OCI-LY7 (cell line): ENCODE data around the gene PRPF40A. TPM values are rescaled to one million over a fixed set of nuclear protein-coding genes. Genes with fewer than 3 reads are reported as not detected.
A peak's percentile ranks its signal among the peaks of the same experiment; 100 is the strongest.

Experiments
- BruUV-seq: library from RNA; stranded (reverse); fragments of 400-500 nt; replicated peaks from 2 replicates; lab custom pipeline; 2021; lab: Mats Ljungman, UMichigan
- CTCF ChIA-PET: fragments of 300-600 bp; sonication (Branson Sonifier 250); formaldehyde crosslinking; loops from one replicate; lab custom pipeline; 2022; ENCODE audit warnings: antibody characterized with exemption; ENCODE audit not compliant: unreplicated experiment; lab: Charles Lee
- POLR2A ChIA-PET: fragments of 300-600 bp; sonication (Branson Sonifier 250); formaldehyde crosslinking; loops from one replicate; lab custom pipeline; 2022; ENCODE audit warnings: antibody characterized with exemption; lab: Charles Lee
- DNase-seq: peaks from one replicate; pipeline ENCODE4 v3.0.0-alpha.2; 2015; ENCODE audit warnings: low spot score
- H2AFZ ChIP-seq: fragments of 200-600 bp; sonication (generic), shearing (Covaris generic); 2 replicates; pipeline ENCODE4 v1.6.1; 2014; ENCODE audit warnings: mild to moderate bottlenecking, antibody characterized with exemption, low read length, moderate library complexity
- H3K27ac ChIP-seq: fragments of 200-600 bp; sonication (generic); 2 replicates; pipeline ENCODE4 v1.5.1; 2014; ENCODE audit warnings: mixed run types, low read depth, mild to moderate bottlenecking, moderate library complexity, low read length, inconsistent platforms; ENCODE audit not compliant: poor library complexity, severe bottlenecking
- H3K36me3 ChIP-seq: fragments of 200-600 bp; sonication (generic); 2 replicates; pipeline ENCODE4 v1.6.1; 2014; ENCODE audit warnings: mild to moderate bottlenecking, antibody characterized with exemption, low read length, moderate library complexity, mixed read lengths; ENCODE audit not compliant: insufficient read depth
- H3K4me1 ChIP-seq: fragments of 200-600 bp; sonication (generic); 2 replicates; pipeline ENCODE4 v1.5.1; 2014; ENCODE audit warnings: mild to moderate bottlenecking, low read length; ENCODE audit not compliant: insufficient read depth, poor library complexity, severe bottlenecking
- H3K4me2 ChIP-seq: fragments of 200-600 bp; sonication (generic); 2 replicates; pipeline ENCODE4 v1.6.1; 2014; ENCODE audit warnings: mild to moderate bottlenecking, low read length
- H3K4me3 ChIP-seq: fragments of 200-600 bp; sonication (generic); 2 replicates; pipeline ENCODE4 v1.5.1; 2014; ENCODE audit warnings: mild to moderate bottlenecking, low read depth, low read length; ENCODE audit not compliant: poor library complexity, severe bottlenecking
- H3K79me2 ChIP-seq: fragments of 200-600 bp; sonication (generic); 2 replicates; pipeline ENCODE4 v1.6.1; 2016; ENCODE audit warnings: low read depth, mild to moderate bottlenecking, low read length, moderate library complexity, mixed read lengths; ENCODE audit not compliant: insufficient read depth
- H3K9me2 ChIP-seq: fragments of 200-600 bp; sonication (generic); 2 replicates; pipeline ENCODE4 v1.6.1; 2016; ENCODE audit warnings: mild to moderate bottlenecking, low read length, mixed read lengths; ENCODE audit not compliant: insufficient read depth
- H3K9me3 ChIP-seq: fragments of 200-600 bp; sonication (generic); 2 replicates; pipeline ENCODE4 v1.6.1; 2014; ENCODE audit warnings: mild to moderate bottlenecking, mixed run types, low read length, mixed read lengths
- H4K20me1 ChIP-seq: fragments of 200-600 bp; sonication (generic); 2 replicates; pipeline ENCODE4 v1.6.1; 2014; ENCODE audit warnings: mild to moderate bottlenecking, antibody characterized with exemption, low read length, moderate library complexity, mixed read lengths; ENCODE audit not compliant: insufficient read depth
- EZH2phosphoT487 ChIP-seq: fragments of 200-600 bp; sonication (generic); IDR thresholded peaks from 2 replicates; pipeline ENCODE4 v1.6.1; 2018; ENCODE audit warnings: low read depth, borderline replicate concordance, mild to moderate bottlenecking, mixed run types, antibody characterized with exemption, low read length, moderate library complexity, mixed read lengths
- intact Hi-C: fragments of 100-400 bp; cut with micrococcal nuclease; formaldehyde crosslinking; loops from one replicate; pipeline ENCODE4 v1.10.0; 2022; ENCODE audit not compliant: unreplicated experiment
- total RNA-seq, 2 experiments: library from RNA; depleted of rRNA in 1 of 2; stranded (reverse); fragments of >200 nt in 1 of 2; shearing (Covaris generic) in 1 of 2; gene quantifications; 2 replicates each; pipeline ENCODE4 v1.2.3, GENCODE V29; 2014 to 2022
- TF ChIP-seq, protein P1 (sequence below): fragments of 200-600 bp; sonication (generic); conservative IDR thresholded peaks from 2 replicates; pipeline ENCODE4 v1.5.1; 2014; ENCODE audit warnings: mild to moderate bottlenecking, antibody characterized with exemption, low read length, moderate library complexity, mixed read lengths

The PRPF40A gene
- total RNA-seq, 2 experiments from 2014 or later: 156 to 177 TPM

DNA sequence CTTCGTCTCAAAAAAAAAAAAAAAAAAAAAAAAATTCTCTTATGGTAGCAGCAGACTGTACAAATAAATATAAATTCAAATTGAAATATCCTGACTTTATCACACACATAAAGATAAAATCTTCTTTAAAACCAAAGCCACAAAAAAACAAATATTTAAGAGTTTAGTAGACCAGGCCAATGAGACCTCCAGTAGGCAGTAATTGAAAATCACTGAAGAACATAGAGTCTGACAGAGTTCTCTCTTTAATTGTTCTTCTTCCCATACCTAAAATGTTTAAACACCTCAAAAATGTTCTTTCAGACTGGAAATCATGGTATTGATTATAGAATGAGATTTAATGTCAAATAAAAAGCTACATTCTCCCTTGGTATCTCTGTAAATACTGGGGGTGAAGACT is 20.8 kb downstream of the PRPF40A start:
- Histone ChIP-seq H2AFZ (no peak overlapping the region), H3K4me3 (no peak overlapping the region), H3K4me2 (no peak overlapping the region), H4K20me1 (peaks cover 20% of the 10 kb centered on the region; the same call in 1 of the 2 replicates), H3K9me2 (no peaks in the 10 kb centered on the region), H3K9me3 (no peaks in the 10 kb centered on the region), H3K79me2 (peaks cover 89% of the 10 kb centered on the region), H3K36me3 (peaks cover 97% of the 10 kb centered on the region), H3K4me1 (peaks cover 10% of the 10 kb centered on the region), H3K27ac (no peak overlapping the region)
- no peak for TF ChIP-seq EZH2phosphoT487
- TF ChIP-seq, protein P1, sequence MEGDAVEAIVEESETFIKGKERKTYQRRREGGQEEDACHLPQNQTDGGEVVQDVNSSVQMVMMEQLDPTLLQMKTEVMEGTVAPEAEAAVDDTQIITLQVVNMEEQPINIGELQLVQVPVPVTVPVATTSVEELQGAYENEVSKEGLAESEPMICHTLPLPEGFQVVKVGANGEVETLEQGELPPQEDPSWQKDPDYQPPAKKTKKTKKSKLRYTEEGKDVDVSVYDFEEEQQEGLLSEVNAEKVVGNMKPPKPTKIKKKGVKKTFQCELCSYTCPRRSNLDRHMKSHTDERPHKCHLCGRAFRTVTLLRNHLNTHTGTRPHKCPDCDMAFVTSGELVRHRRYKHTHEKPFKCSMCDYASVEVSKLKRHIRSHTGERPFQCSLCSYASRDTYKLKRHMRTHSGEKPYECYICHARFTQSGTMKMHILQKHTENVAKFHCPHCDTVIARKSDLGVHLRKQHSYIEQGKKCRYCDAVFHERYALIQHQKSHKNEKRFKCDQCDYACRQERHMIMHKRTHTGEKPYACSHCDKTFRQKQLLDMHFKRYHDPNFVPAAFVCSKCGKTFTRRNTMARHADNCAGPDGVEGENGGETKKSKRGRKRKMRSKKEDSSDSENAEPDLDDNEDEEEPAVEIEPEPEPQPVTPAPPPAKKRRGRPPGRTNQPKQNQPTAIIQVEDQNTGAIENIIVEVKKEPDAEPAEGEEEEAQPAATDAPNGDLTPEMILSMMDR: no peak
- ChIA-PET POLR2A (interaction anchor here (0.6 kb wide), 2 partner anchors 21 to 1285 kb away, joined by 3 read pairs; no protein-coding TSS in a partner anchor), CTCF (no interaction called here)
- no peak for DNase-seq
- BruUV-seq: no TSS peak
- intact Hi-C loops: no loop called here

DNA sequence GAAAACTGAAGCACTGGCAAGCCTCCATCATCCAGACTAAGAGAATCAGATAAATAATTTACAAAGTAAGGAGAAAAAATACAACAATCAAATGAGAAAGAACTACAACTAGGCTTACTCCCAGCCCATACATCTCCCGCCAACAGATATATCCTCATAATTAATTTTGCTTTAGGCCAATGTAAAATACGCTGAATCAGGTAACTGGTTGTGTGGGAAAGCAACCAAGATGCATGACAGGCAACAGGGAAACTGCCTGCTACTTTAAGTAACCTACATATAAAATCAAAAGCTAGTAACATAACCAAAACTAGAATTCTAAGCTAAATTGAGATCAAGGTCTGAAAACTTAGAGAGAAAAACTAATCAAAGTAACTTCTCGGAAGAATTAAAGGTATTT is 21.5 kb downstream of the PRPF40A start:
- Histone ChIP-seq H3K9me3 (no peaks in the 10 kb centered on the region), H2AFZ (no peak overlapping the region), H3K79me2 (peaks cover 84% of the 10 kb centered on the region), H3K4me2 (no peak overlapping the region), H3K4me3 (no peak overlapping the region), H3K36me3 (peaks cover 97% of the 10 kb centered on the region), H4K20me1 (peaks cover 20% of the 10 kb centered on the region), H3K4me1 (peaks cover 10% of the 10 kb centered on the region), H3K27ac (no peak overlapping the region), H3K9me2 (no peaks in the 10 kb centered on the region)
- TF ChIP-seq, protein P1: no peak
- no peak for TF ChIP-seq EZH2phosphoT487
- BruUV-seq: no TSS peak
- no peak for DNase-seq
- POLR2A ChIA-PET: interaction anchor here (0.9 kb wide), 1 partner anchor 10 kb away, joined by 3 read pairs; no protein-coding TSS in a partner anchor
- CTCF ChIA-PET: no interaction called here
- intact Hi-C loops: no loop called here

DNA sequence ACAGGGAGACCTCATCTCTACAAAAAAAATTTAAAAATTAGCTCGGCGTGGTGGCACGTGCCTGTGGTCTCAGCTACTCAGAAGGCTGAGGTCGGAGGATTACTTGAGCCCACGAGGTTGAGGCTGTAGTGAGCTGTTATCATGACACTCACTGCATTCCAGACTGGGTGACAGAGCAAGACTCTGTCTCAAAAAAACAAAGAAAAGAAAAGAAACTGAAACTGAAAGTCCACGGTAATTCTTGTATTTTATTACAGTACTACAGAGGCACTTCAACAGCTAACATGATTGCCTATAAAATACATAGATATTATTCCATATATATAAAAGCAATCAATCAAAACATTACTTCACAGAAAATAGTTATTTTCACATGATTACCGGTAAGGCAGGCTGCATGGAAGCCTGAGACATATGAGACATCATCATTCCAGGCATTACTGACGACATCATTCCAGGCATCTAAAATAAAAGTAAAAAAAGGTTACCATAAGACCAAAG is 23.1 kb downstream of the PRPF40A start:
- BruUV-seq: no TSS peak
- H2AFZ ChIP-seq: no peak overlapping the region
- peaks cover 95% of the 10 kb centered on the region for H3K36me3 ChIP-seq
- H3K4me3 ChIP-seq: no peak overlapping the region
- H3K9me2 ChIP-seq: no peaks in the 10 kb centered on the region
- H3K4me1 ChIP-seq: peaks cover 10% of the 10 kb centered on the region
- CTCF ChIA-PET: no interaction called here
- H3K4me2 ChIP-seq: no peak overlapping the region
- no peak overlapping the region for H3K27ac ChIP-seq
- H3K79me2 ChIP-seq: peaks cover 70% of the 10 kb centered on the region
- peak; percentile 3 for DNase-seq
- no peak for TF ChIP-seq EZH2phosphoT487
- TF ChIP-seq, protein P1: no peak
- no peaks in the 10 kb centered on the region for H3K9me3 ChIP-seq
- peaks cover 20% of the 10 kb centered on the region for H4K20me1 ChIP-seq
- intact Hi-C loops: no loop called here
- POLR2A ChIA-PET: interaction anchor here (1.7 kb wide), 1 partner anchor 14 kb away, joined by 4 read pairs; no protein-coding TSS in a partner anchor
